Thyroid gland (tissue), 4 donors: ENCODE data around the gene ZFYVE1.

ENCODE experiments used
- POLR2A ChIP-seq, 2 donors: fragments of 450-650 bp; IDR thresholded peaks; one replicate each; pipeline ENCODE4 v1.6.1; 2017; ENCODE audit warnings: antibody characterized with exemption in 2 of 2, mild to moderate bottlenecking in 2 of 2, moderate library complexity in 1 of 2
- TF ChIP-seq, protein P1 (sequence below), 6 experiments: fragments of 200-600 bp in 3 of 6; fragments of 450-650 bp in 3 of 6; sonication (generic) in 3 of 6; IDR thresholded peaks; one replicate each; pipeline ENCODE4 v1.5.1; 2016 to 2019; ENCODE audit warnings: antibody characterized with exemption in 6 of 6, mild to moderate bottlenecking in 2 of 6, inconsistent platforms in 1 of 6, moderate library complexity in 1 of 6

DNA sequence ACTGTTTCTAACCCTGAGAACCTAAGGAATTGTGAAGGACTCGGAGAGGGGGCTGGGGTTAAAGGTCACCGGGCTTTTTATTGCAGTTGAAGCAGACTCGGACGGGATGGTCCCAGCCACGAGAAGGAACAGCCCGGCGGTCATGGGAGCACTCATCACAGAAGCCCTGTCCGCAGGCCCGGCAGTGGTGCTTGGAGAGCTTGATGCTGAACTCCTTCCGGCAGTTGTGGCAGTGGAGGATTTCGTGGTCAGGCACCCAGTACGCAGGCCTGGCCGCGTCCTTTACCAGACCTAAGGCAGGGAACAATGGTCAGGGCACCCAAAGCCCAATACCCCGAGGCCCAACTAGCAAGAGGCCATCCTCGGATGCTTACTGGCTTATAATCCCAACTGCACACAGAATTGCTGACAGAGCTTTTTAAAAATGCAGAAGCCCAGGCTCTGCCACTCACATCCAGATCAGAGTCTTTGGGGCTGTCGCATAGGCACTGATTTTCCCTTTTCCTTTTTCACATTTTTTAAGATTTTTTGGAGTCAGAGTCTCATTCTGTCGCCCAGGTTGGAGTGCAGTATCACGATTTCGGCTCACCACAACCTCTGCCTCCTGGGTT lies 56.0 kb downstream of the ZFYVE1 start:
- TF ChIP-seq, protein P1, sequence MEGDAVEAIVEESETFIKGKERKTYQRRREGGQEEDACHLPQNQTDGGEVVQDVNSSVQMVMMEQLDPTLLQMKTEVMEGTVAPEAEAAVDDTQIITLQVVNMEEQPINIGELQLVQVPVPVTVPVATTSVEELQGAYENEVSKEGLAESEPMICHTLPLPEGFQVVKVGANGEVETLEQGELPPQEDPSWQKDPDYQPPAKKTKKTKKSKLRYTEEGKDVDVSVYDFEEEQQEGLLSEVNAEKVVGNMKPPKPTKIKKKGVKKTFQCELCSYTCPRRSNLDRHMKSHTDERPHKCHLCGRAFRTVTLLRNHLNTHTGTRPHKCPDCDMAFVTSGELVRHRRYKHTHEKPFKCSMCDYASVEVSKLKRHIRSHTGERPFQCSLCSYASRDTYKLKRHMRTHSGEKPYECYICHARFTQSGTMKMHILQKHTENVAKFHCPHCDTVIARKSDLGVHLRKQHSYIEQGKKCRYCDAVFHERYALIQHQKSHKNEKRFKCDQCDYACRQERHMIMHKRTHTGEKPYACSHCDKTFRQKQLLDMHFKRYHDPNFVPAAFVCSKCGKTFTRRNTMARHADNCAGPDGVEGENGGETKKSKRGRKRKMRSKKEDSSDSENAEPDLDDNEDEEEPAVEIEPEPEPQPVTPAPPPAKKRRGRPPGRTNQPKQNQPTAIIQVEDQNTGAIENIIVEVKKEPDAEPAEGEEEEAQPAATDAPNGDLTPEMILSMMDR (IDR thresholded peaks at IDR 0.05), result no peak
- no peak for TF ChIP-seq POLR2A (IDR thresholded peaks at IDR 0.05)
